ES-I3 (cell line): ENCODE measurements around the gene FOXS1.

Source experiments
- H3K36me3 ChIP-seq: 2 replicates; pipeline ENCODE4 v1.6.1; 2013; ENCODE audit warnings: mild to moderate bottlenecking, low read length, control low read depth, moderate library complexity; ENCODE audit not compliant: insufficient read depth
- H3K4me1 ChIP-seq: 2 replicates; pipeline ENCODE4 v1.6.1; 2013; ENCODE audit warnings: mild to moderate bottlenecking, control low read depth, low read length; ENCODE audit not compliant: insufficient read depth
- H3K9ac ChIP-seq: 2 replicates; pipeline ENCODE4 v1.6.1; 2013; ENCODE audit warnings: low read depth, mild to moderate bottlenecking, low read length, moderate library complexity
- H3K9me3 ChIP-seq: 2 replicates; pipeline ENCODE4 v1.6.1; 2013; ENCODE audit warnings: mild to moderate bottlenecking, low read length, moderate library complexity; ENCODE audit not compliant: control insufficient read depth, insufficient read depth

FOXS1 gene

GRCh38 chr20:31827059-31827458, 18.3 kb downstream of the FOXS1 start:
- H3K4me1 ChIP-seq = peaks cover 3% of the 10 kb centered on the region; the same call in 1 of the 2 replicates
- no peaks in the 10 kb centered on the region for H3K36me3 ChIP-seq
- H3K9ac ChIP-seq = no peak overlapping the region
- H3K9me3 ChIP-seq = no peaks in the 10 kb centered on the region

GRCh38 chr20:31826074-31826473, 19.3 kb downstream of the FOXS1 start:
- H3K4me1 ChIP-seq = peaks cover 3% of the 10 kb centered on the region; the same call in 1 of the 2 replicates
- no peaks in the 10 kb centered on the region for H3K9me3 ChIP-seq
- H3K9ac ChIP-seq = no peak overlapping the region
- H3K36me3 ChIP-seq = no peaks in the 10 kb centered on the region

GRCh38 chr20:31824554-31825313, 20.7 kb downstream of the FOXS1 start:
- Histone ChIP-seq H3K9ac (no peak overlapping the region), H3K36me3 (no peaks in the 10 kb centered on the region), H3K4me1 (peaks cover 3% of the 10 kb centered on the region; the same call in 1 of the 2 replicates), H3K9me3 (no peaks in the 10 kb centered on the region)

DNA sequence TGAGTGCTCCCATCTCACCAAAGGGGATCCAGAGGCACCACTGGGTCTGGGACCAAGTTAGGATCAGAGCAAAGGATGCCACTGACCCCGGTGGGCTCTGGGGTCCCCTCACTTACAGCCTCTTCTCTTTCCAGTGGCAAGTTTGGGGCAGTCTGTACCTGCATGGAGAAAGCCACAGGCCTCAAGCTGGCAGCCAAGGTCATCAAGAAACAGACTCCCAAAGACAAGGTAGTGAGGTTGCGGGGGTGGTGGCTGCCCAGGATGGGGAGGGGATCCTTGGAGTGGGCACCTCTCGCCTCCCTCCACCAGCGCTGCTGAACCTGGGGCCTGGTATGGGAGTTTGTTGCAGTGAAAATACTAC, 21.3 kb downstream of the FOXS1 start:
- Histone ChIP-seq H3K9ac (no peak overlapping the region), H3K9me3 (no peaks in the 10 kb centered on the region), H3K4me1 (peaks cover 3% of the 10 kb centered on the region; the same call in 1 of the 2 replicates), H3K36me3 (no peaks in the 10 kb centered on the region)

DNA sequence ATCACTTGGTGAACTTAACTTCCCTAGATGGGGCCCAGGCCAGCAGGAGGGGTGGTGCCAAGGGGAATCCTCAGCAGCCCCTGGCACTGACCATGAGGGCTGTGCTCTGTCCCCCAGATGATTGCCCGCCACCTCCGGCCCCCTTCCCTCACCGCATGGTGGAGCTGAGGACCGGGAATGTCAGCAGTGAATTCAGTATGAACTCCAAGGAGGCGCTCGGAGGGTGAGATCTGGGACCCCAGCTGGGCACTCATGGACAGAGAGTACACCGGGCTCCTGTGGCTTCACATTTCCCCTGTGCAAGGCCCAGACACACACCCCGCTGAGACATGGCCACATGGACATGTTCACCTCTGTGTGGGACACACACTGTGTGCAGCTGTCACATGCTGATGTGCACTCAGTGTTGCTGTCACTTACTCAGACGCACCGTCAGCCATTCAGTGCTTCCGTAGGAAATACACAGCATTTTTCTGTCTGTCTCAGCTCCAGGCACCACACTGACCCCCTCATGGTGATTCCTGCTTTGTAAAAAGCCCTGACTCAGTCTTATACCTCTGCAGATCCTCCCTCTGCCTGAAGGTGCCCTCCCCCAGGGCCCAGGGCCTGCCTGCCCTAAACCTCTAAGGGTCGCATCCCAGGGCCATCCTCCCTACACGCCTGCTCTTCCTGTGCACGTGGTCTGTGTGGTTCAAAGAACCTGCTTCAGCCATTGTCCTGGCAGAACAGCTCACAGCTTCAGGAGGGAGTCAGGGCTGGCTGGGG, 21.9 kb downstream of the FOXS1 start:
- Histone ChIP-seq H3K9me3 (no peaks in the 10 kb centered on the region), H3K9ac (no peak overlapping the region)

GRCh38 chr20:31822421-31823330, 22.7 kb downstream of the FOXS1 start:
- Histone ChIP-seq H3K4me1 (peaks cover 3% of the 10 kb centered on the region; the same call in 1 of the 2 replicates), H3K9ac (no peak overlapping the region), H3K36me3 (no peaks in the 10 kb centered on the region), H3K9me3 (no peaks in the 10 kb centered on the region)

More for the DNA sequence above, 21.9 kb downstream of the FOXS1 start:
- Histone ChIP-seq H3K36me3 (no peaks in the 10 kb centered on the region), H3K4me1 (peaks cover 3% of the 10 kb centered on the region; the same call in 1 of the 2 replicates)

DNA sequence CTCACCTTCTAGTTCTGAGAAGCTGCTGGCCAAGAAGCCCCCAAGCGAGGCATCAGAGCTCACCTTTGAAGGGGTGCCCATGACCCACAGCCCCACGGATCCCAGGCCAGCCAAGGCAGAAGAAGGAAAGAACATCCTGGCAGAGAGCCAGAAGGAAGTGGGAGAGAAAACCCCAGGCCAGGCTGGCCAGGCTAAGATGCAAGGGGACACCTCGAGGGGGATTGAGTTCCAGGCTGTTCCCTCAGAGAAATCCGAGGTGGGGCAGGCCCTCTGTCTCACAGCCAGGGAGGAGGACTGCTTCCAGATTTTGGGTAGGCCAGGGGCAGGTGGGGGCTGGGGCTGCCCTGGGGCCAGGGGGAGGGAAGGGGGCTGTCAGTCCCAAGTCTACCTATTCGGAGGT, 24.0 kb downstream of the FOXS1 start:
- Histone ChIP-seq H3K4me1 (peaks cover 3% of the 10 kb centered on the region; the same call in 1 of the 2 replicates), H3K36me3 (no peaks in the 10 kb centered on the region), H3K9ac (no peak overlapping the region), H3K9me3 (no peaks in the 10 kb centered on the region)

DNA sequence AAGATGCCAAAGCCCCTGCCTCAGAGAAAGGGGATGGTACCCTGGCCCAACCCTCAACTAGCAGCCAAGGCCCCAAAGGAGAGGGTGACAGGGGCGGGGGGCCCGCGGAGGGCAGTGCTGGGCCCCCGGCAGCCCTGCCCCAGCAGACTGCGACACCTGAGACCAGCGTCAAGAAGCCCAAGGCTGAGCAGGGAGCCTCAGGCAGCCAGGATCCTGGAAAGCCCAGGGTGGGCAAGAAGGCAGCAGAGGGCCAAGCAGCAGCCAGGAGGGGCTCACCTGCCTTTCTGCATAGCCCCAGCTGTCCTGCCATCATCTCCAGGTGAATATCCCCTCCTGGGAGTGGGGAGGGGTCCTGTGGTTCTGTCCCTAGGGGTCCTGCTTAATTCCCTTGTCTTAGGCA, 25.2 kb downstream of the FOXS1 start:
- Histone ChIP-seq H3K4me1 (peaks cover 3% of the 10 kb centered on the region), H3K9me3 (no peaks in the 10 kb centered on the region), H3K9ac (no peak overlapping the region), H3K36me3 (no peaks in the 10 kb centered on the region)

GRCh38 chr20:31819083-31819784, 26.2 kb downstream of the FOXS1 start, which contains the start of gene MYLK2:
Gene MYLK2 (plus strand): TSS chr20:31819356. CDS start chr20:31819581, 225 bp downstream.
- Histone ChIP-seq H3K9me3 (no peaks in the 10 kb centered on the region), H3K36me3 (no peaks in the 10 kb centered on the region), H3K4me1 (peaks cover 3% of the 10 kb centered on the region), H3K9ac (no peak within 1 kb of the TSS)

- Histone ChIP-seq H3K4me1 (no peaks in the 10 kb centered on the region; the same call in 1 of the 2 replicates), H3K9me3 (no peaks in the 10 kb centered on the region), H3K36me3 (no peaks in the 10 kb centered on the region), H3K9ac (no peak overlapping the region)
Observed at GRCh38 chr20:31818376-31818908, 27.0 kb downstream of the FOXS1 start.

- no peaks in the 10 kb centered on the region; the same call in 1 of the 2 replicates for H3K4me1 ChIP-seq
- H3K9ac ChIP-seq = no peak overlapping the region
- H3K9me3 ChIP-seq = no peaks in the 10 kb centered on the region
- no peaks in the 10 kb centered on the region for H3K36me3 ChIP-seq
Observed at GRCh38 chr20:31817461-31817860, 27.9 kb downstream of the FOXS1 start.

- Histone ChIP-seq H3K9ac (no peak overlapping the region), H3K36me3 (no peaks in the 10 kb centered on the region), H3K4me1 (no peaks in the 10 kb centered on the region; the same call in 1 of the 2 replicates), H3K9me3 (no peaks in the 10 kb centered on the region)
Observed at GRCh38 chr20:31816221-31816620, 29.2 kb downstream of the FOXS1 start.

DNA sequence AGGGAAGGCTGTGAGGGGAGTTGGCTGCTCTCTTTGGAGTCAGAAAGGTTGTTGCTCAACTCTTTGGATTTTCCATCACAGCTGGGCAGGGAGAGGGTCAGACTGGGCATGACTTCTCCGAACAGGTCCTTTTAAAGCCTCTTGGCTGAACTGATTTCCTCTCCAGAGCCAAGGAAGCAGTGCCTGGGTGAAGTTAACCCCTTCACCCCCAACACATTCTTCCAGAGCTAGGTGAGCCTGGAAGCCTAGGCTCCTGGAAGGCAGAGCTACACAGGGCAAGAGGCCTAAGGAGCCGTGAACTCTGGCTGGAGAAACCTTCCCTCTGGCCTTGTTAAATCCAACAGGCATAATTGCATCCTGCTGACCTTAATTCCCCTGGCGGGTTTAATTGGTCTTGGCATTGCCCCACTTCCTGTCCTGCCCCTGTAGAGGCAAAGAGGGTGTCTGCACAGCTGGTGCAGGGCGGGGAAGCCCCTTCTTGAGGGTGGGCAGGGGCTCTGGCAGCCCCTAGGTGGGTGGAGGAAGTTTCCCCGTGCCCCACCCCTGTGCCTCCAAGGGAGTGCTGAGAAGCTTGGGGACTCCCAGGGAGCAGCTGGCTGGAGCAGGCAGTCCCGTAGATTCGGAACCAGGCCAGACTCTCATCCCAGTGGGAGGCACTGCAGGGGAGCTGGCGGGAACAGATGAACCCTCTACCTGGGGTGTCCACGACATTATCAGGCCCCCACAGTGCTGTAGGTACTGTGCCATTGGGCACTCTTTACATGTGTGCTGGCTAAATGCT, 29.8 kb downstream of the FOXS1 start:
- no peak overlapping the region for H3K9ac ChIP-seq
- H3K4me1 ChIP-seq = no peaks in the 10 kb centered on the region; the same call in 1 of the 2 replicates
- no peaks in the 10 kb centered on the region for H3K36me3 ChIP-seq
- no peaks in the 10 kb centered on the region for H3K9me3 ChIP-seq
